ENCODE measurements around the gene DISC1. TPM values are rescaled to one million over a fixed set of nuclear protein-coding genes. Genes with fewer than 3 reads are reported as not detected.

DISC1 gene
- total RNA-seq, 1 experiment from 2014 or later: 0.36 TPM

- CTCF ChIA-PET: no interaction called here
Observed at GRCh38 chr1:231724041-231724440, 97.5 kb downstream of the DISC1 start.

GRCh38 chr1:231724876-231725647 lies 98.5 kb downstream of the DISC1 start:
- POLR2A ChIA-PET: no interaction called here

More at GRCh38 chr1:231724041-231724440, 97.5 kb downstream of the DISC1 start:
- Histone ChIP-seq H3K27me3 (ENCODE audit: control insufficient read depth, insufficient read depth, low read length) (no peaks in the 10 kb centered on the region), H3K27ac (ENCODE audit: low read length) (no peak overlapping the region), H3K36me3 (ENCODE audit: control insufficient read depth, insufficient read depth, low read length) (no peaks in the 10 kb centered on the region), H3K9me3 (ENCODE audit: control insufficient read depth, insufficient read depth, low read depth, low read length) (no peaks in the 10 kb centered on the region), H3K4me1 (ENCODE audit: control insufficient read depth, insufficient read depth, low read length) (no peaks in the 10 kb centered on the region), H3K4me3 (ENCODE audit: low read depth in 2 of 2, low read length in 2 of 2) (no peak overlapping the region)
- POLR2A ChIA-PET: no interaction called here
- ATAC-seq (no peak), DNase-seq (ENCODE audit: low read depth, low spot score) (no peak)
- in situ Hi-C loops (cut with HindIII; ENCODE audit: low pct_unique_long_range_greater_than_20kb, low sequenced_read_pairs): no loop called here
- BruUV-seq (replicated peaks): no TSS peak
- intact Hi-C loops (cut with micrococcal nuclease; ENCODE audit: unreplicated experiment): no loop called here
- TF ChIP-seq CTCF (IDR thresholded peaks at IDR 0.05) (no peak), TCF7L2 (IDR thresholded peaks at IDR 0.05; ENCODE audit: low read depth, low read length) (no peak), SIN3A (IDR thresholded peaks at IDR 0.05; ENCODE audit: borderline replicate concordance, insufficient read depth, low read depth, low read length) (no peak), POLR2AphosphoS5 (IDR thresholded peaks at IDR 0.05; ENCODE audit: low read depth, low read length) (no peak), REST (IDR thresholded peaks at IDR 0.05; ENCODE audit: insufficient read depth in 1 of 2, low read depth in 2 of 2, low read length in 1 of 2) (no peak)

More at GRCh38 chr1:231724876-231725647, 98.5 kb downstream of the DISC1 start:
- no peak overlapping the region for H3K4me3 ChIP-seq (ENCODE audit: low read depth in 2 of 2, low read length in 2 of 2)
- no peaks in the 10 kb centered on the region for H3K4me1 ChIP-seq (ENCODE audit: control insufficient read depth, insufficient read depth, low read length)
- H3K9me3 ChIP-seq (ENCODE audit: control insufficient read depth, insufficient read depth, low read depth, low read length): no peaks in the 10 kb centered on the region
- no peak overlapping the region for H3K27ac ChIP-seq (ENCODE audit: low read length)
- TF ChIP-seq SIN3A (IDR thresholded peaks at IDR 0.05; ENCODE audit: borderline replicate concordance, insufficient read depth, low read depth, low read length) (no peak), CTCF (IDR thresholded peaks at IDR 0.05) (peak; percentile 72)
- in situ Hi-C loops (cut with HindIII; ENCODE audit: low pct_unique_long_range_greater_than_20kb, low sequenced_read_pairs): no loop called here
- BruUV-seq (replicated peaks): no TSS peak
- DNase-seq (ENCODE audit: low read depth, low spot score): peak; percentile 12
- no peaks in the 10 kb centered on the region for H3K36me3 ChIP-seq (ENCODE audit: control insufficient read depth, insufficient read depth, low read length)
- ATAC-seq: peak; percentile 81
- intact Hi-C loops (cut with micrococcal nuclease; ENCODE audit: unreplicated experiment): no loop called here
- CTCF ChIA-PET: no interaction called here
- no peaks in the 10 kb centered on the region for H3K27me3 ChIP-seq (ENCODE audit: control insufficient read depth, insufficient read depth, low read length)
